Coronary artery (tissue), 2 donors: ENCODE measurements around the gene AP1S1.
A peak's percentile ranks its signal among the peaks of the same experiment; 100 is the strongest.

Experiments used
- DNase-seq: peaks from one replicate; pipeline ENCODE4 v3.0.0-alpha.2; 2017; ENCODE audit warnings: low spot score
- H3K27ac ChIP-seq, 2 donors: fragments of 200-600 bp; sonication (generic); one replicate each; pipeline ENCODE4 v1.5.1; 2016 to 2019
- H3K4me3 ChIP-seq: fragments of 200-600 bp; sonication (generic); 2 replicates; pipeline ENCODE4 v1.5.1; 2016; ENCODE audit warnings: mild to moderate bottlenecking, moderate library complexity
- CTCF ChIP-seq: fragments of 200-600 bp; sonication (generic); IDR thresholded peaks from one replicate; pipeline ENCODE4 v1.5.1; 2019; ENCODE audit warnings: antibody characterized with exemption

The AP1S1 gene

GRCh38 chr7:101169110-101169837 lies 15.0 kb downstream of the AP1S1 start:
- DNase-seq: no peak
- H3K27ac ChIP-seq: no peak overlapping the region
- TF ChIP-seq CTCF: no peak
- no peak overlapping the region for H3K4me3 ChIP-seq

GRCh38 chr7:101169838-101170551 lies 15.7 kb downstream of the AP1S1 start:
- DNase-seq: peak; percentile 78

GRCh38 chr7:101170617-101171441 lies 16.6 kb downstream of the AP1S1 start:
- DNase-seq: no peak
- Histone ChIP-seq H3K4me3 (no peak overlapping the region), H3K27ac (no peak overlapping the region)
- TF ChIP-seq CTCF: no peak

More at GRCh38 chr7:101169838-101170551, 15.7 kb downstream of the AP1S1 start:
- no peak overlapping the region for H3K4me3 ChIP-seq
- no peak overlapping the region for H3K27ac ChIP-seq
- TF ChIP-seq CTCF: peak; percentile 91

- TF ChIP-seq CTCF: no peak
- no peak for DNase-seq
- H3K4me3 ChIP-seq: no peak overlapping the region
- H3K27ac ChIP-seq: no peak overlapping the region
Observed at GRCh38 chr7:101171442-101171837, 17.2 kb downstream of the AP1S1 start.

- no peak for DNase-seq
- no peak overlapping the region for H3K27ac ChIP-seq
- no peak for TF ChIP-seq CTCF
- H3K4me3 ChIP-seq: peak overlapping the region; percentile 61
Observed at GRCh38 chr7:101172005-101172853, 18.0 kb downstream of the AP1S1 start.
